CD4-positive, alpha-beta T cell treated with Interleukin-6 at 100 ng/mL for 8 hours (primary cell): ENCODE measurements around the gene HSPB2.

Experiments
- DNase-seq: peaks from one replicate; pipeline ENCODE4 v3.0.0-alpha.2; 2020; ENCODE audit warnings: mixed read lengths, low spot score

HSPB2 gene

DNA sequence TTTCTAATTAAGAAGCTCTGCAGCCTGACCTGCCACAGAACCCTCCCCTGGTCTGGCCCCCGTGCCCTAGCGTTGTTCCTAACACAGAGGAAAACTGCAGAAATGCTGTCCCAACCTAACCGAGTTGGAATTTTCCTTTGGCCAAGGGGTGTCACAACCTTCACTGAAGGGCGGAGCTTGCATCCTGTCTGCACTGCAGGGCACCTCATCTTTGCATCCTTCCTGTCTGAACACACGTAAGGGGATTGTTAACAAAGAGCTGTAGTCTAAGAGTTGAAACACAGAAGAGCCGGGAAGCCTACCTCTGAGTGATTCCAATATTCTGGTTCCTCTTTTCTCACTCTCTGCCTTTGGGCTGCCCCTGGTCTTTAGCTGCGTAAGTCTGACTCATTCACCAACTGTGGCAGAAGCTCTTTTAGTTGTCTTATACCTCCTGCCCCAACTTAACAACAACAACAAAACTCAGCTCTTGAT is 26.2 kb downstream of the HSPB2 start:
- peak; percentile 30 for DNase-seq

DNA sequence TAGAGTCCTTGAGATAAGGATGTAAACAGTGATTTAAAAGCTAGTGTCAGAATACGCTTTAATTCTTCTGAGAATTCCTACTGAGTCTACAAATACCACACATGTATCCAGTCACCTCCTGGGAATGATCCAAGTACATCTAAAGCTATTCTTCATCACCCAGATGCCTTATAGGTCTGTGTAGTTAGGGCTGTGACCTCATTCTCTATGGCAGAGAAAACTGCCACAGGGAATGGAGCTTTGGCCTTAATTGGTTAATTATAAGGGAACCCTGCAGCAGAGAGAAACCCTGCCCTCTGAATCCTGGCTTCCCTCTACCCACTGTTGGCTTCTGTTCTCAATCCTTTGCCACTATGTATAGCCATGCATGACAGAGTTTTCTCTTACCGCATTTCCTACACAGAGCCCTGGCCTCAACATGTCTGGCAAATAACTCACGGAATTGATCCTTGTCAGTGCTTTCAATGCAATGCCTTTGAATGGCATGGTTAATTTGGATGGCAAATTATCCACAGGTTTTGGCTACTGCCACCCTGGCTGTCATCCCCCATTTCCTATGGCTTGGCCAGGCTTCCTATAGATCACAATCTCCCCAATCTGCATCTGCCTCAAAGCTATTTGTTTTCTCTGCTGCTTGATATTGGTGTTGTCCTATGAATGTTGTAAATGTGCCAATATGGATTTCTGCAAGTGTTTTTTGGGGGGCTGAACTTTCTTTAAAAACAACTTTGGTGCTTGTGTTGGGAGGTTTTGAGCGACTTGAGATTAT is 27.5 kb downstream of the HSPB2 start:
- DNase-seq = no peak

DNA sequence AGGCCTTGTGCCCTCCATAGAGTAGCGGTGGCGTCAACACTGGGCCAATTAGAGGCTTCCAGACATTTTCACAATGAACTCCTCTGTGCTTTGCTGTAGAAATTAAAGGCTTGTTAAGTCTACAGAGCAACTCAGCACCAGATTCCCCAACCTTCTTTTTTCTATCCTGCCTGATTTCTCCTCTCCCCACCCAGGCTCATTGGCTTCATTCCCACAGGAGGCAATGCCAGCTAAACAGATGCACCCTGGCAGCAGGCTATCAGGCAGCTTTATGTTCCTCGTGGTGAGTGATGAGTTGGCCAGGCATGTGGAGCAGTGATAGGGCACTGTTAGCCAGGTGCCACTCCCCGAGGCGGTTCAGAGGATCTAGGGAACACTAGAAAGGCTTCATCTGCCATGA is 29.4 kb downstream of the HSPB2 start:
- no peak for DNase-seq

DNA sequence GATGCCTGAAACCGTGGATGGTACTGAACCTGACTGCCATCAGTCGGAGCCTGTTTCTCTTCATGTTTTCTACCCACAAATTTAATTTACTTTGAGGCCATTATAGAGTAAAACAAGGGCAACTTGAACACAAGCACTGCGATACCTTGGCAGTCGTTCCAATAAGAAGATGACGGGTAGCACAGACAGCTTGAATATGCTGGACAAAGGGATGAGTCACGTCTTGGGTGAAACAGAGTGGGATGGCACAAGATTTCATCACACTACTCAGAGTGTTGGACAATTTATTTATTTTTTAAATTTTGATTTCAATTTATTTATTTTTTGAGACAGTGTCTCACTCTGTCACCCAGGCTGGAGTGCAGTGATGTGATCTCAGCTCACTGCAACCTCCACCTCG is 30.3 kb downstream of the HSPB2 start:
- no peak for DNase-seq

DNA sequence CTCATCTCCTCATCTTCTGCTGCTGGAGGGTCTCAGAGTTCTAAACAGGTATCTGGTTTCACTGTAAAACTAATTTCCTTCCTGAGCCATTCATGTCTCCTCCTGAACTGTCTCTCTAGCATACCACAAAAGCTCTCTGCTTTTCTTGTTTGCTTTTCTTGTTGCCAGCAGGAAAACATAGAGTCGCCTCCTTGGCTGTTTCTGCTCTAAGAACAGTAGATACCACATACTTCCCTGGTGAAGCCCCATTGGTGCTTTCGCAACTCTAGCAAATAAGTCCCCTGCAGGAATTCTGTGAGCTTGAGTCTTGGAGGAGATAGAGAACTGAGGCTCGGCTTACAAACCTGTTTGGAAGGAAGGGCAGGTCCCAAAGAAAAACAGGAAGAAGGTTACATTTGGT is 31.6 kb downstream of the HSPB2 start:
- DNase-seq = no peak

DNA sequence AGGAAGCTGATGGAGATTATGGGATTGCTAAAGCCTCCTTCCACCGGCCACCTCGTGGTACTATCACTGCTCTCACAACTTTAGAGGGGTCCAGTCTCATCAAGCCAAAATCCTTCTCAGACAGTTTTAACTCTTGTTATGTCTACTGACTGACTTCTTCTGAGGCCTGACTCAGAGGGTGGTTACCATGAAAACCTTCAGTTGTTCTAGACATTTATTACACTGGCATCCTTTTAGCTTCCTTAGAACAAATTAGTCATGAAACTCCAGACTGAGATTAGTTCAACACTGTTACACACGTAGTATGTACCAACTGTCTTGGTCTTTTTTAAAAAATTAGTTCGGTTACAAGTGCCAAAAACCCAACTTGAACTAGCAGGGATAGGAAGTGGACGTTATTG is 32.1 kb downstream of the HSPB2 start:
- DNase-seq = no peak

DNA sequence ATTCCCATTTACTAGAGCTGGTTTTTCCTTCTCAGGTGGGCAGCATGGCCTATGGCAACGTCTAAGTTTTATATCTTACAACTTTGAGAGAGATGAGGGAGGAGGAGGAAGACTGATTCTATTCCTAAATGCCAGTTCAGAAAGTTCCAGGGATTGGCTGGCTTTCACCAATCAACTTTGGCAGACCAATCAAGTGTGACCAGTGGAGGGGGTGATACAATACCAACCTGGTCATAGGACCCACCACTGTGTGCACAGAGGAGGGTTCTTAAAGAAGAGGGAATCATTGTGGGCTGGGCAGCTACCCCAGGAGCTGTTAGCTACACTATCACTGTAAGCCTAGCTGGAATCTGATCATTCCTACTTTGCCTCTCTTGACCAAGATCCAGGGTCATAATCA is 32.7 kb downstream of the HSPB2 start:
- no peak for DNase-seq

DNA sequence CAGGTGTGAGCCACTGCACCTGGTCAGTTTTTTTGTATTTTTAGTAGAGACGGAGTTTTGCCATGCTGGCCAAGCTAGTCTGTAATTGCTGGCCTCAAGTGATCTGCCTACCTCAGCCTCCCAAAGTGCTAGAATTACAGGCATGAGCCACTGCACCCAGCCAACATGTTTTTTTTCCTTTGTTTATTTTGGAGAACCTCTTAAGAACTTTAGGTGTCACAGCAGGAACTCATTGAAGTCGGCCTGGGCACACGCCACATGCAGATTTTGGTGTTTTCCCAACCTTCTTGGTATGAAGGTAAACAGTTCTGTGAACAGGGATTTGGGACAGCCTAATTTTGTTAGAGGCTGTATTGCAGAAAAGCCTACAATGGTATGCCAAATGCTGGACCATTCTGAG is 34.0 kb downstream of the HSPB2 start:
- DNase-seq = no peak

DNA sequence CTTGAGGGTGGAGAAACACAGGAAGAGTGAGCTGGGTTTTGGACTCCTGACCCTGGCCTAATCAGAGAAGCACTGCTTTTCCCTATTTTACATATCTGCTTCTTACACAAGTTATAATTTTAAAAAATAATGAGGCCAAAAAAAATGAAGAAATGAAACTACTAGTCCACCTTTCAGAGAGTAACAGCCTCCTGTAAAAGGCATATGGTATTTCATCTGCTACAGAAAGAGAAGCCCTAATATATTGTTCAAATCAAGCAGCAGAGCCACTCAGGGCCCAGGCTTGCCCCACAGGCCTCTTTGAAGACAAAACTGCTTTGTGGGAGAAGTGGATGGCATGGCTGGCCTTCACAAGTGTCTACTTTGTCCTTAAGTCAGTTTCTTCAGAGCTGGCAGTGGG is 34.6 kb downstream of the HSPB2 start:
- DNase-seq = no peak

DNA sequence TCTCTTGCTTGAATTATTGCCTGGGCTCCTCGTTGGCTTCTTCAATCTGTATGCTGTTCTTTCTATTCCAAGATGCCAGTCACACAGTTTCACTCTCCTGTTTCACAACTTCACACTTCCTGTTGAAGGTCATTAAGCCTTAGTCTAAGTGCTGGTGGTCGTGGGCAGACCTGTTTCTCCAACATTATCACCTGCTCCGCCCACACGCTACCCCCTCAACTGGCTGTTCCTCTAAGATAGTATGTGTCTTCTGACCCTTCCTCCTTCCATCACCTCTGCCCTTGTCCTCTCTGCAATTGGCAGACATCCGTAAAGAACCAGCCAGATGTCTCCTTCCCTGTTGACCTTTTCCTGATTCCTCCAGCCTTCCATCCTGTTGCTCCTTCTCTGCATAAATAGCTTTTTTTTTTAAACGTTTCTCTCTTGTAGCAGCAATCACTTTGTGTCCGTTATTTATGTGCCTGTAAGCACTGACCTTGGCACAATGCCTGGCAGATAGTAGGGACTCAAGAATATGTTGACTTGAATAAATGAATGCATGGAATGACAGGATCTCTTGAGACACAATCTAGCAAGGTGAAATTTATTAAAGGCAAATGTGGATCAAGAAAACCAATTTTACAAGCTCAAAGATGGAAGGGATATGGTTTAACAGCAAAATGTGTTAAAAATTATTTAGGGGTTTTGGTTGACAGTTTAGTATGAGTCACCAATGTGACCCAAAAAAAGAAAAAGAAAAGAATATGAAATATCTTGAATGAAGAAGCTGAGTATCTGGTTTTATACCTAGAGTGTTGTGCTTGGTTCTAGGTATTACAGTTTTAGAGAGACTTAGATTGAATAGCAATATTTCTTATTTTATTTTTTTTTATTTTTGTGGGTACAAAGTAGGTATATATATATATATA is 37.2 kb downstream of the HSPB2 start:
- DNase-seq = no peak

DNA sequence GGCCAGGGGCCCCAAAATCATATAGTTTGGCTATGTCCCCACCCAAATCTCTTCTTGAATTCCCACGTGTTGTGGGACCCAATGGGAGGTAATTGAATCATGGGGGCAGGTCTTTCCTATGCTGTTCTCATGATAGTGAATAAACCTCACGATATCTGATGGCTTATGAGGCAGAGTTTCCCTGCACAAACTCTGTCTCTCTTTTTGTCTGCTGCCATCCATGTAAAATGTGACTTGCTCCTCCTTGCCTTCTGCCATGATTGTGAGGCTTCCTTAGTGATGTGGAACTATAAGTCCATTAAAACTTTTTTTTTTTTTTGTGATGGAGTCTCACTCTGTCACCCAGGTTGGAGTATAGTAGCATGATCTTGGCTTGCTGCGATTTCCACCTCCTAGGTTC is 39.0 kb downstream of the HSPB2 start:
- no peak for DNase-seq

DNA sequence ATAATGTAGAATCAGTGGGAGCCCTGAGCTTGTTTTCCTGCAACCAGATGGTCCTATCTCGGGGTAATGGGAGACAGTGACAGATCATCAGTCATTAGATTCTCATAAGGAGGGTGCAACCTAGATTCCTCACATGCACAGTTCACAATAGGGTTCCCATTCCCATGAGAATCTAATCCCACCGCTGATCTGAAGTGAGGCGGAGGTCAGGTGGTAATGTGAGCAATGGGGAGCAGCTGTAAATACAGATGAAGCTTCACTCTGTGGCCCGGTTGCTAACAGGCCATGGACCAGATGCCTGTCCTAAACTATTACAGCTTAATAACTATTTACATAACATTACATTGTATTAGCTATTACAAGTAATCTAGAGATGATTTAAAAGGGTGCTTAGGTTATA is 41.6 kb downstream of the HSPB2 start:
- no peak for DNase-seq

DNA sequence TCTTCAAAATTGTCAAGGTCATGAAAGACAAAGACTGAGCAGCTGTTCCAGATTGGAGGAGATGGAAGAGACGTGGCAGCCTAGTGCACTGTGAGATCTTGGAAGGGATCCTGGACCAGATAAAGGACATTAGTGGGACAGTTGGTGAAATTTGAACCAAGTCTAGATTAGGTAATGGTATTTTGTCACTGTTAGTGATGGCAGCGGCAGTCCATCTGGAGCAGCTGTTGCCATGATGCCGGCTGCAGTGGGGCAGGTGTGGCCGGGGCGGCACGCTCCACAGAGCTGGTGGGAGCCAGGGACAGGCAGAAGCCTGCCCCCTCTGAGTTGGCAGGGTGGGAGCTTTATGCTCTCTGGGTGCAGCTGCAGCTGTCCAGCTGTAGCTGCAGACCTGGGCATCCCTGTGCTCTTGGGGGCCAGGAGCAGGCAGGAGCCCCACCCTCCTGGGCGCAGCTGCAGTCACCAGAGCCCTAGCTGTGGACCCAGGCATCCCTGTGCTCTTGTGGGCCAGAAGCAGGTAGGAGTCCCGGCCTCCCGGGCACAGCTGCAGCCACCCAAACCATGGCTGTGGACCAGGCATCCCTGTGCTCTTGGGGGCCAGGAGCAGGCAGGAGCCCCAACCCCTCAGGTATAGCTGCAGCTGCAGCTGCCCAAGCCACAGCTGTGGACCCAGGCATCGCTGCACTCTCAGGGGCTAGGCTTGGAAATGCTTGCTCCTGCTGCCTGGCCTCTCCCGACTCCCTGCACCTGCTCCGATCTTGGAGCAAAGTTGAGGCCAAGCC is 45.3 kb downstream of the HSPB2 start:
- no peak for DNase-seq

DNA sequence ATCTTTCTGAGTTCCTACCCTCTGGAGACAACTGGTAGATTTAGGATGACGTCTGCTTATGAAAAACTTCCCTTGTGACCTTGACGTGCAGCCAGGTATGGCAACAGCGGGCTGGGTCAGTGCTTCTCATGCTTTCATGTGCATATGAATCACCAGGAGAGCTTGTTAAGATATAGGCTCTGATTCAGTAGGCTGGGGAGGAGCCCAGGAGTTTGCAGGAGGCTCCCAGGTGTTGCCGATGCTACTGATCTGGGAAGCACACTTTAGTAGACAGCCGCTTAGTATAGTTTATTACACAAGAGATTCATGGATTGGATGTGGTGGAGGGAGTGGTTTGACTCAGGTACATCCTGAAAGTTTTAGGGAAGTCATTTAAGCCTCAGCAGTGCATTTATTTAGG is 48.4 kb downstream of the HSPB2 start:
- DNase-seq = no peak

DNA sequence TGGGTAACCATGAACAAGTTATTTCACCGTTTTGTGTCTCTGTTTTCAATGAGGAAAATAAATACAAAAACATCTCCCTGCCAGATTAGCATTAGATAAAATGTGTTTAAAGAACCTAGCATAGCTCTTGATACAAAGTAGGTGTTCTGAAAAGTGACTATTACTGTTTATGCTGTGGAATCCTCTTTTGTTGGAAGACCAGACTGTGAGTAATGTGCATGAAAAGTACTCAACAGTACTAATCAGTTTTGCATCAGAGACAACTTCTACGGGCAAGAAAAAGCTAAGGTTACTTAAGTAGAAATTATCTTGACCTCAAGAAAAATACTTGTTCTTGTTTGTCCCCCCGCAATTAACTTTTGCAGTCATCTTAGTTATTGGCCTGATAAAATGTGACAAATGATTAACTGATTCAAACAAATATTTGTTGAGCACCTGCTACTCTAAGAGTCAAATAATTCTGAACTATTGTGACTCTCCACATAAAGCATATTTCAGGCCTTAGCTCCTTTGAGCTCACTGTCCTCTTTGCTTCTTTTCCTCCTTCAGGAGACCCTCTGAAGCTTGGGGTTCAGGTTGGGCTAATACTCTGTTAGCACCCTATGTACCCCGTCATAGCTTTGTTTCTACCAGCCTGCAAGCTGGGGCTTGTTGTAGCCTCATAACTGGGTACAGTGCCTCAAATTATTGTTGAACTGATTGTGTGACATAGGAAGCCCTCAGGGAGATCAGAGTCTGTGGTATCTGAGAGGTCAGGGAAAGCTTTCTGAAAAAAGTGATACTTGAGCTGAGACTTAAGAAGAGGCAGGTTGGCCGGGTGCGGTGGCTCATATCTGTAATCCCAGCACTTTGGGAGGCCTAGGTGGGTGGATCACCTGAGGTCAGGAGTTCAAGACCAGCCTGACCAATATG is 49.1 kb downstream of the HSPB2 start:
- DNase-seq = no peak
